ENCODE results near the gene TLL1. TPM values are rescaled to one million over a fixed set of nuclear protein-coding genes. Genes with fewer than 3 reads are reported as not detected.

Gene TLL1
- not detected for total RNA-seq

DNA sequence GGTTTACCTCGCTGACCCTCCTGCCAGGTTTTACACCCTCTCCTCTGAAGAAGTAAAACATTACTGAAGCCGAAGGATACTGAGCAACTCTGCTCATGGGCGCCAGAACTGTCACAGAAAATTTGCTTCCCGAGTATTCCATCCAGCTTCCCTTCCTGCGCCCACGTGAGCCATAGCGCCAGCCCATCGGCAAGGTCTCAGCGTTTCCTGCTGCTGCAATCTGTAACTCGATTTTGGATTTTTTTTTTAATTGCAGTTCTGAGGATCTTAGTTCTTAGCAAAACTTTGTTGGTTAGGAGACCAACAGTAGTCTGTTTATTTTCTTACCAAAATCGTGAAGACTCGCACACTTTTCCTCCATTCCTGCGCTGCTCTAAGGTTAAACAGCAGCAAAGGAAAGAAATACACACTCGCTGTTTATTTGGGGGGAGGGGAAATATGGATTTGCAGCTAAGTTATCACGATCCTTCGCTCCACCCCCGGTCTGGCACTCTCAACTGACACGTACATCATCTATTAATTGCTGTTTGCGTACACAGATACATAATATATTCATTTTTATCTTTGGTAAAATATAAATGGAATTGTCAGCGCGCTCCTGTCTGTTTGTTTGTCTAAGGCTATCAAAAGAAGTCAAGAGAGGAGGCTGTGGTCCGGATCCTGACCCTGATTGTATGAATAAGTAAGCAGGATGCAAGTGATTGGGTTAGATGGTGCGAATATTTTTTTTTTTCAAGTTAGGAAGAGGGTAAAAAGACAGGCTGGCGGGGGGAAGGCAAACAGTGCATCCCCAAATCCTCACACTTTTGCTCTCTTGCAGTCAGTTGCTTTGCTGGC lies at the start of gene TLL1:
TSS of gene TLL1 (plus strand) at position 777 of the 837 bp plus-strand sequence. CDS start 668 bp downstream, outside the sequence.
- POLR2A ChIA-PET = no interaction called here

DNA sequence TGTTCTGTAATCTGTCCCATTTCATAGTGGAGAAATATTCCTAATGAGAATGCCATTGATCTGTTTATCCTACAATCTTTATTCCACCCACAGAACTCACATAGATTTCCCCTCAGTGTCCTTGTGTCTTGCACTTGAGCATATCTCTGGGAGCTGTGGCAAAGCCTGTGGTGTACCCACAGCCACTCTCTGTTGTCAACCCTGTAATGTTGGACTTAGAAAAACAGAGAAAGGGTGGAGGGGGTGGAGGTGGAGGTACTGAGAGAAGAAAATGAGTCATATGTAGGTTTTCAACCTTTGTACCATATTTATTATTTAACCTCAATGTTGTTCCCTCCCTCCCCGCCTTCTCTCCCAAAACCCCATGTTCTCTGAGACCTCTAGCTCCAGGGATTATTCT lies 46.9 kb upstream of the TLL1 start:
- ChIA-PET POLR2A (no interaction called here), CTCF (no interaction called here)
- Mint-ChIP-seq H3K4me3 (no peak overlapping the region), H3K9me3 (no peaks in the 10 kb centered on the region), H3K36me3 (ENCODE audit: low read depth) (no peaks in the 10 kb centered on the region), H3K4me1 (no peaks in the 10 kb centered on the region), H3K27me3 (no peaks in the 10 kb centered on the region), H3K27ac (no peak overlapping the region)
- no peak for DNase-seq

More for the DNA sequence above, at the start of gene TLL1:
- no peak within 1 kb of the TSS for H3K27ac Mint-ChIP-seq
- H3K4me1 Mint-ChIP-seq = peaks cover 9% of the 10 kb centered on the region
- peaks cover 47% of the 10 kb centered on the region for H3K27me3 Mint-ChIP-seq
- CTCF ChIA-PET = no interaction called here
- H3K36me3 Mint-ChIP-seq (ENCODE audit: low read depth) = no peaks in the 10 kb centered on the region
- H3K4me3 Mint-ChIP-seq = no peak within 1 kb of the TSS
- no peak for DNase-seq
- H3K9me3 Mint-ChIP-seq = no peaks in the 10 kb centered on the region

DNA sequence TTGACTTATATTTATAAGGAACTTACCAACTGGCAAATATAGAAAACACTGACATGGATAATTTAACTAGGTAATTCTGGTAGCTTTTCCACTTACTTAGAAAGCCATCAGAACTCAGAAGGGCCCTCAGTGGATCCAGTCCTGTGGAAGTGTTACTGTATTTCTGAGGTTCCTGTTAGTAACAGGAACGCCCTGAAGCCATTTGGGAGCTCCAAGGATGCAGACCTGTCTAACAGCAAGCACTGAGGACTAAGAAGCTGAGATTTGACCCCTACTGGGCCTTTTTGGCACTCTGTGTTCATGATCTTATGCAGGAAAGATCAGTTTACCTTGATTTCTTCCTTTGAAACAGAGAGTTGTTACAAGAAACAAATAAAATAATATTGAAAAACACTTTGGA lies 46.0 kb upstream of the TLL1 start:
- Mint-ChIP-seq H3K27me3 (no peaks in the 10 kb centered on the region), H3K9me3 (no peaks in the 10 kb centered on the region), H3K27ac (no peak overlapping the region), H3K36me3 (ENCODE audit: low read depth) (no peaks in the 10 kb centered on the region), H3K4me3 (no peak overlapping the region), H3K4me1 (no peaks in the 10 kb centered on the region)
- DNase-seq = no peak
- ChIA-PET POLR2A (no interaction called here), CTCF (no interaction called here)

DNA sequence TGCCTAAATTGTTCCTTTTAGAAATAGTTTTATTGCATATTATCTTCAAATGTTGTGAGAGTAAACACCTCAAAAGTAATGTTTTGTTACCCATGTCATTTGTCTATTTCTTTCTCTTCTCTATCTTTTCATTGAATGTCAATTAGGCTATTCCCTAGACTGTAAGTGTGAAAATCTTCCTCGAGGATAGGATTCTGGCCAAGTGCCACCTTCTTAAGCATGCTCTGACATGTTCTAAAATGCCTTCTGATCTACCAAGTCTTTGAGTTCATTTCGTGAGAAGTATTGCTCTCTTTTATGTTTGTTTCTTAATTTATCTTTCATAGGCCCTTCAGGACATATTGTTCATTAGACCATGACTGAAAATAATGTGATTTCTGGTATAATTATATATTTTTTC lies 44.1 kb upstream of the TLL1 start:
- no peaks in the 10 kb centered on the region for H3K4me1 Mint-ChIP-seq
- H3K27me3 Mint-ChIP-seq = no peaks in the 10 kb centered on the region
- no peaks in the 10 kb centered on the region for H3K9me3 Mint-ChIP-seq
- no peak overlapping the region for H3K27ac Mint-ChIP-seq
- H3K36me3 Mint-ChIP-seq (ENCODE audit: low read depth) = no peaks in the 10 kb centered on the region
- no peak overlapping the region for H3K4me3 Mint-ChIP-seq
- no peak for DNase-seq
- ChIA-PET CTCF (no interaction called here), POLR2A (no interaction called here)

DNA sequence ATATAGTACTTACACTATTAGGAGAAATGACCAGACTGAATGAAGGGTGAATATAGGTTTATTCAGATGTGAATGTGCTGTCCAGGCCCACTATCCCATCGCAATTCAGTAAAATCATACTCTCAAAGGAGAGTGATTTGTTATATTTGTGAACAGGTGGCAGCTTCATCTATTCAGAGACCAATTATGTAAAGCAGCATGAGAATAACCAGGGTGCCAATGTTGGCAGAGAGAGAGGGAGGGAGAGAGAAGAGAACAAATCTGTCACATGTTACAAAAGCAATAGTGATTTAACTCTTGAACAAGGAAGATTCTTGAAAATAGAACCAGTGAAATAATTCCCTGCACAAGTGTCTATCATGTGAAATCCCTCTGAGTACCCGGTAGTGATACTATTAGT lies 38.9 kb upstream of the TLL1 start:
- no peak overlapping the region for H3K27ac Mint-ChIP-seq
- no peak for DNase-seq
- ChIA-PET CTCF (no interaction called here), POLR2A (no interaction called here)
- no peaks in the 10 kb centered on the region for H3K9me3 Mint-ChIP-seq
- no peaks in the 10 kb centered on the region for H3K4me1 Mint-ChIP-seq
- no peaks in the 10 kb centered on the region for H3K36me3 Mint-ChIP-seq (ENCODE audit: low read depth)
- H3K4me3 Mint-ChIP-seq = no peak overlapping the region
- H3K27me3 Mint-ChIP-seq = no peaks in the 10 kb centered on the region

DNA sequence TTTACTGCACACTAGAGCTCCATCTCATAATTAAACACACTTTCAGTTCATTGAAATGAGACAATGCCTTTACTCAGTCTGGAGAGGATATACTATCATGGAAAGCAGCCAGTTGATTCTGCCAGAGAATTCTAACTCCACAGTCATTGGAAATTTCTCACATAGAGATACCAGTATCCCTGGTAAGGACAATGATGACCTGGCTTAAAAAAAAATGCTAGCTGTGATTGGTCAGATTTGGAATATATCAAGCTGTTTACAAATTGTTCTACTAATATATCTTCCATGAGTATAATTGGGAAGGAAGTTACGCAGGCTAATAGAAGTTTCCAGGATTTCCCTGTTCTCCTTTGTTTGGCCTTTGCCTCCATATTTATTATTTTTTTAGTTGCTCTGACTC lies 34.5 kb upstream of the TLL1 start:
- ChIA-PET POLR2A (no interaction called here), CTCF (no interaction called here)
- no peaks in the 10 kb centered on the region for H3K36me3 Mint-ChIP-seq (ENCODE audit: low read depth)
- DNase-seq = no peak
- H3K27ac Mint-ChIP-seq = no peak overlapping the region
- no peaks in the 10 kb centered on the region for H3K27me3 Mint-ChIP-seq
- no peaks in the 10 kb centered on the region for H3K9me3 Mint-ChIP-seq
- no peaks in the 10 kb centered on the region for H3K4me1 Mint-ChIP-seq
- H3K4me3 Mint-ChIP-seq = no peak overlapping the region

DNA sequence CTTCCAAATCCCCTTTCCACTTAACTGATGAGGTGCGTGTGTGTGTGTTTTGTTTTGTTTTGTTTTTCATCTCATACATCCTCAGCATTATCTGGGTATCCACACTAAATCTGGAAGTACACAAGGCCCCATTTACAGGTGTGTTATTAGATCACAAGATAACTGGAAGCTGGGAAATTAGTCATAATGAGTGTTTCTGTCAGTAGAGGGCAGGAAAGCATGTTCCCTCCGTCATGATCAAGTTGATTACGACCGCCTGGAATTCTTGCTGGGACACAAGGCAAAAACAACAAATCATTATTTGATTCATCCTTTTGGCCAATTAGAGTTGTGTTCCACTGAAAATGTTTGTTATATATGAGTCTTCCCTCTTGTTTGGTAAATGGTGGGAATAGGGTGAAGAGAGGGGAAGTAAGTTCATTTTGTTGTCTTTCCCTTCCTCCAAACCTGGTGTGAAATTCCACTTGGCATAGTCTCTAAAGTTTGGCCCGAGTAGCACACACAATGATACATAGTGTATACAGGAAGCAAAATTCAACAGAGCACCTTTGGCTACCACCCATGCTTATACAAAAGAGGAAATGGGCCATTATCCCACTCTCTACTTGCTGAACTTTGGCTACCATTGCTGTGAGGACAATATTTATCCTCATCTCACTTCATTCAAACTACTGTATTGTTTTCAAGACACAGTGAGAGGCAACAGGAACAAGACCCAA lies 33.3 kb upstream of the TLL1 start:
- CTCF ChIA-PET = no interaction called here
- no peak overlapping the region for H3K4me3 Mint-ChIP-seq

DNA sequence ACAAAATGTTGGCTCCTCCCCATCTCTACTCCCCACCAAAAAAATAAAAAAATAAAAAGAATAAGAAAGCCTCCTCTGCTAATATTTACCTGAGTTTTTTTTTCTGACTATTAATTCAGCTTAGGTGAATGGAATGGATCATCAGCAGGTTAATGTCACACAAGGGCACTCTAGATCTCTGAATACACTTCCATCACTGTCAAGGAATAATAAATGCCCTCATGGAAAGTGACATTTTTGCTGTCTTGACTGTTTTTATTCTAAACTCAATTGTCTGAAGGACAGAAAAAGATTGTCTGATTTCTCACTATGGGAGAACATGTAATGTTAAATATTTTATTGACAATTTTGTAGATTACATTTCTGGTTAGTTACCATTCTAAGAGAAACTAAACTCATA lies 30.4 kb upstream of the TLL1 start:
- no peak for DNase-seq
- no peaks in the 10 kb centered on the region for H3K4me1 Mint-ChIP-seq

More for the DNA sequence above, 33.3 kb upstream of the TLL1 start:
- Mint-ChIP-seq H3K27me3 (no peaks in the 10 kb centered on the region), H3K36me3 (ENCODE audit: low read depth) (no peaks in the 10 kb centered on the region), H3K27ac (no peak overlapping the region), H3K9me3 (no peaks in the 10 kb centered on the region), H3K4me1 (no peaks in the 10 kb centered on the region)
- POLR2A ChIA-PET = no interaction called here
- no peak for DNase-seq

DNA sequence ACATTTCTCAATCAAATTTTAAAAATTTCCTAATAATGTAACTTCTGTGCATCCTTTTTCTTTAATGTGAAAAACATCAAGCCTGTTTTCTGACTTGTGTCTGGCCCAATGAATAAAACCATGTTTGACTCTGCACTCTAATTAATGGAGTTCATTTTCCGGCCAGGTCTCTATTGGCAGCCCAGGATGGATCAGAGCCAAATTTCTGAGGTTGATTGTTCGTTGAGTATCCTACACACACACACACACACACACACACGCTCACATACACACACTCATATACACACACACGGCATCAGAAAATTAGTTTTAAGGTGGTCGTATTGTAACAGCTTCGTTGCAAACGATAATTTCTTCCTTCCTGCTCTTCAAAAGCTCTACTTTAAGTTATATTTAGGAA lies 28.9 kb upstream of the TLL1 start:
- no peak for DNase-seq
- ChIA-PET POLR2A (no interaction called here), CTCF (no interaction called here)
- no peak overlapping the region for H3K27ac Mint-ChIP-seq
- no peaks in the 10 kb centered on the region for H3K27me3 Mint-ChIP-seq
- no peaks in the 10 kb centered on the region for H3K4me1 Mint-ChIP-seq
- no peaks in the 10 kb centered on the region for H3K9me3 Mint-ChIP-seq
- no peak overlapping the region for H3K4me3 Mint-ChIP-seq
- no peaks in the 10 kb centered on the region for H3K36me3 Mint-ChIP-seq (ENCODE audit: low read depth)

More for the DNA sequence above, 30.4 kb upstream of the TLL1 start:
- no peaks in the 10 kb centered on the region for H3K9me3 Mint-ChIP-seq
- ChIA-PET POLR2A (no interaction called here), CTCF (no interaction called here)
- no peaks in the 10 kb centered on the region for H3K27me3 Mint-ChIP-seq
- no peak overlapping the region for H3K4me3 Mint-ChIP-seq
- no peaks in the 10 kb centered on the region for H3K36me3 Mint-ChIP-seq (ENCODE audit: low read depth)
- H3K27ac Mint-ChIP-seq = no peak overlapping the region

DNA sequence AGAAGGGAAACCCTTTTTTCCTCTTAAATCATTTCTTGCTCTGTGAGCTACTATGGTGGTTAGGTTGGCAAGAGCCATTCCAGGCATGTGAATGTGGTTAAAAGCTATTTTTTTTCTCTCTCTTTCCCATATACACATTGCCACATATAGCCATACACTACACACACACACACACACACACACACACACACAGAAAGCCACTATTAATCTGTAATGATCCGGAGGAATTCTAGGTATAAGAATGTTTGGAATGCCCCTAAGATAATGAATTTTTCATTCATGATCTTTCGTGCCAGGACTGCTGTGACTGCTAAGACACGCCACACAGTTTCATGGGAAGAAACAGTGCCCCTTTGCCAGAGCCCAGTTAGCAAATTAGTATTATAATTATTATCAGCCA lies 21.8 kb upstream of the TLL1 start:
- H3K4me3 Mint-ChIP-seq = no peak overlapping the region
- no peak overlapping the region for H3K27ac Mint-ChIP-seq
- H3K27me3 Mint-ChIP-seq = no peaks in the 10 kb centered on the region
- H3K9me3 Mint-ChIP-seq = no peaks in the 10 kb centered on the region
- CTCF ChIA-PET = no interaction called here
- POLR2A ChIA-PET = no interaction called here
- DNase-seq = no peak
- H3K4me1 Mint-ChIP-seq = no peaks in the 10 kb centered on the region
- H3K36me3 Mint-ChIP-seq (ENCODE audit: low read depth) = no peaks in the 10 kb centered on the region

DNA sequence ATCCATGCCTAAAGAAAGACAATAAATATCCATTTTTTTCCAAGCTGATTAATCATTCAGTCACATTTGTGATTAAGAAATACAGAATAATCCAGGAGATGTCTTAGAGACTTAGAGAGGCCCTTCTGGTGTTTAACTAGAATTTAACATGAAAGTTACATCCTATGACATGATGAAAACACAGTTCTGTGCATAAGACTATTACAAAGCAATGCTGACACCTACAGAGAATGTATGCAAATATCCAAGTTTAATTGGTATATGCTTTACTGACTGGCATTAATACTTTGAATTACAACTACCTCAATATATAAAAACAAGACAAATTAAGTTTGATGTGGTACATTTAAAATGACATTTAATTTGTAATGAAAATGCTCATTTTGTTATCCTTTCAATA lies 17.8 kb upstream of the TLL1 start:
- Mint-ChIP-seq H3K27ac (no peak overlapping the region), H3K4me3 (no peak overlapping the region), H3K36me3 (ENCODE audit: low read depth) (no peaks in the 10 kb centered on the region), H3K4me1 (no peaks in the 10 kb centered on the region), H3K9me3 (no peaks in the 10 kb centered on the region), H3K27me3 (no peaks in the 10 kb centered on the region)
- ChIA-PET POLR2A (no interaction called here), CTCF (no interaction called here)
- no peak for DNase-seq

DNA sequence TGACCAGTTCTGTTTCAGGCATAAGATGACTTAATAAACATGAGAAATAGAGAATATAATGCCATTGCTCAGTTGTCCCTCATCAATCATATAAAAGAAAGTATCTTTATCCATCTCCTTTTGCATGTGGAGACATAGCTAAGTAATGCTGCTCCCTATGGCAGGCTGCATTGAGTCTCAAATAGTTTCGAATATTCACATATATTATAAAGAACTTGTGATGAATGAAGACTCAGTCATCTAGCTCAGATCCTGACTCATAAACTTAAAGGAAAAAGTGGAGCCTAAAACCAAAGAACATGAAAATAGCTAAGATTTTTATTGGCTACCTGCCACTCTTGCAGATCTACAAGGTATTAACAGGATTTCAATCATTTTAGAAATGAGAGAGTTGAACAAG lies 11.7 kb upstream of the TLL1 start:
- no peaks in the 10 kb centered on the region for H3K9me3 Mint-ChIP-seq
- H3K27ac Mint-ChIP-seq = no peak overlapping the region
- ChIA-PET POLR2A (no interaction called here), CTCF (no interaction called here)
- H3K27me3 Mint-ChIP-seq = no peaks in the 10 kb centered on the region
- no peak overlapping the region for H3K4me3 Mint-ChIP-seq
- DNase-seq = no peak
- no peaks in the 10 kb centered on the region for H3K36me3 Mint-ChIP-seq (ENCODE audit: low read depth)
- no peaks in the 10 kb centered on the region for H3K4me1 Mint-ChIP-seq

DNA sequence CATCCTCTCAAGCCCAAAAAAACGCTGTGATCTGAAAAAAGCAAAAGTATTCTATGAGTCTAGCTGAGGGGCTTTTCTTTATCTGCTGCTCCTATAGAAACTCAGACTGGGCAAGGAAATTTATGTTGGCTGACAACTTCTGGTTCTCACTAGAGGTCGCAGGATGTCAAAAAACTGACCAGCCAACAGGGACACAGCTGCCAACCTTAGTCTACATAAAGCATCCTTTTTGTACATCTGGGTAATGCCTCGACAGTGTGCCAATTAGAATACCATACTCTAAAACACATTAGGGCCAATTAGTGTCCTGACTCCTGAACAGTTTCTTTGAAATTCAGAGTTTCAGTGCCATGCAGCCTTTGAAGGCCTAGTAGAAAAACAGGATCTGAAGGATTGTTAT lies 8.8 kb upstream of the TLL1 start:
- POLR2A ChIA-PET = no interaction called here
- CTCF ChIA-PET = no interaction called here
- Mint-ChIP-seq H3K36me3 (ENCODE audit: low read depth) (no peaks in the 10 kb centered on the region), H3K4me1 (no peaks in the 10 kb centered on the region), H3K4me3 (no peak overlapping the region), H3K27ac (no peak overlapping the region), H3K27me3 (no peaks in the 10 kb centered on the region), H3K9me3 (no peaks in the 10 kb centered on the region)
- DNase-seq = no peak

DNA sequence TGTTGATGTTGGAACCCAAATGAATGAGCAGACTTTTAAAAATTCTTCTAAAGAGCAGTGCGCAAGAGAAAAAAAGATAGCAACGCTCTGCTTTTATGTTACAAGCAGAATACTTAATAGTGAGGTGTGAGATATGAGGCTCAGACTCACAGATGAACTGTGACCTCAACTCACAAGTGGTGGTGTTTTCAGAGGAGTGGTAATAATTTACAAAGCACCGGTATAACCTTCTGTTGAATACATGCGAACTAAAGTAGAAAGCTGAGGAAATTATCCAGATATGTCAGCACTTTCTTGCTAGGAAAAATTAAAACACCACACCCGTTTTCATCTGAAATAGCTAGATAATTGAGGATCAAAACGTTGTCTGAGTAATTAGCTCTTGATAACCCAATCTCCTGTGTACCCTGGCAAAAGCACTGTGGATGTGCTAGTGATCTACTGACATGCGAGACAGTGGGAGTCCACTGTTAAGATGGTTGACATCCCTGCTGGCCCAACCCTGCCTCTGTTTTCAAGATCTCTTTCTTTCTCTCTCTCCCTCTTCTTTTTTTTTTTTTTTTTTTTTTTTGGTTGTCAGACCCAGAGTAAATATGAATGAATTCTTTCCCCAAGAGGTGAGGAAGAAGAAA lies 6.9 kb upstream of the TLL1 start:
- CTCF ChIA-PET = no interaction called here
- no peaks in the 10 kb centered on the region for H3K9me3 Mint-ChIP-seq
- no peak overlapping the region for H3K4me3 Mint-ChIP-seq
- POLR2A ChIA-PET = no interaction called here
- no peaks in the 10 kb centered on the region for H3K36me3 Mint-ChIP-seq (ENCODE audit: low read depth)
- peaks cover 2% of the 10 kb centered on the region for H3K27me3 Mint-ChIP-seq
- H3K4me1 Mint-ChIP-seq = no peaks in the 10 kb centered on the region
- no peak overlapping the region for H3K27ac Mint-ChIP-seq
- DNase-seq = no peak

Data from activated CD4-positive, alpha-beta memory T cell treated with anti-CD3 and anti-CD28 coated beads, Interleukin-2, amount 10 ng/mL, durations not matched to agents 7 days and 5 days (primary cell).